Spleen (tissue), 11 donors: ENCODE data around the gene SDK1. TPM values are rescaled to one million over a fixed set of nuclear protein-coding genes. Genes with fewer than 3 reads are reported as not detected.

Experiments used
- DNase-seq: peaks from one replicate; pipeline ENCODE4 v3.0.0-alpha.2; 2020
- H3K27ac ChIP-seq, 8 donors: fragments of 200-600 bp; sonication (generic) in 7 of 8; 1 replicate in 4 of 8; 2 replicates in 4 of 8; pipeline versions ENCODE4 v1.5.0 to v1.8.0; 2016 to 2021; ENCODE audit warnings: inconsistent platforms in 4 of 8, mild to moderate bottlenecking in 4 of 8, moderate library complexity in 1 of 8
- H3K27me3 ChIP-seq, 7 donors: fragments of 200-600 bp; sonication (generic) in 6 of 7; replicated peaks in 1 of 7; 1 replicate in 4 of 7; 2 replicates in 3 of 7; pipeline versions ENCODE4 v1.5.0 to v1.8.0; 2016 to 2021; ENCODE audit warnings: inconsistent platforms in 3 of 7, mild to moderate bottlenecking in 1 of 7
- H3K36me3 ChIP-seq, 6 donors: fragments of 200-600 bp; sonication (generic) in 5 of 6; 1 replicate in 4 of 6; 2 replicates in 2 of 6; pipeline versions ENCODE4 v1.5.0 to v1.8.0; 2016 to 2021; ENCODE audit warnings: inconsistent platforms in 2 of 6
- H3K4me1 ChIP-seq, 6 donors: fragments of 200-600 bp; sonication (generic) in 5 of 6; 1 replicate in 3 of 6; 2 replicates in 3 of 6; pipeline versions ENCODE4 v1.5.0 to v1.8.0; 2016 to 2021; ENCODE audit warnings: inconsistent platforms in 3 of 6
- H3K4me3 ChIP-seq, 8 donors: fragments of 200-600 bp; sonication (generic) in 7 of 8; 1 replicate in 4 of 8; 2 replicates in 4 of 8; pipeline versions ENCODE4 v1.5.0 to v1.8.0; 2016 to 2021; ENCODE audit warnings: inconsistent platforms in 4 of 8, mild to moderate bottlenecking in 4 of 8, moderate library complexity in 2 of 8
- H3K9me3 ChIP-seq, 8 donors: fragments of 200-600 bp; sonication (generic) in 7 of 8; 1 replicate in 4 of 8; 2 replicates in 4 of 8; pipeline versions ENCODE4 v1.5.0 to v1.8.0; 2016 to 2021; ENCODE audit warnings: inconsistent platforms in 4 of 8
- CTCF ChIP-seq, 11 experiments: fragments of 200-600 bp in 7 of 11; fragments of 450-650 bp in 4 of 11; sonication (generic) in 4 of 11; IDR thresholded peaks in 8 of 11; conservative IDR thresholded peaks in 3 of 11; 1 replicate in 7 of 11; 2 replicates in 4 of 11; pipeline versions ENCODE4 v1.4.0 to v1.8.0; 2016 to 2021; ENCODE audit warnings: antibody characterized with exemption in 11 of 11, inconsistent platforms in 4 of 11, mild to moderate bottlenecking in 1 of 11
- POLR2A ChIP-seq, 3 donors: fragments of 450-650 bp; IDR thresholded peaks; one replicate each; pipeline ENCODE4 v1.5.1; 2017; ENCODE audit warnings: antibody characterized with exemption in 3 of 3, mild to moderate bottlenecking in 1 of 3
- POLR2AphosphoS5 ChIP-seq, 3 donors: sonication (generic); formaldehyde crosslinking; IDR thresholded peaks; one replicate each; pipeline ENCODE4 v1.5.1; 2017; ENCODE audit warnings: antibody characterized with exemption in 3 of 3
- WGBS, 5 donors: extraction: QIAGEN DNeasy Blood & Tissue Kit in 3 of 5; methylation state at CpG; one replicate each; pipeline versions ENCODE4 v1.1.5 to v1.1.7; 2013 to 2018; 5-methylcytosine and 5-hydroxymethylcytosine counted together
- intact Hi-C: fragments of 100-400 bp; cut with DNase I; formaldehyde crosslinking; loops from one replicate; pipeline ENCODE4 v1.15.0; 2023; ENCODE audit warnings: low total_unique reads
- polyA plus RNA-seq, 3 donors: library from polyadenylated mRNA; stranded (reverse); fragments of 200-250 nt; gene quantifications; one replicate each; pipeline ENCODE4 v1.2.1, GENCODE V29; 2013
- total RNA-seq, 7 donors: library from RNA; depleted of rRNA in 3 of 7; stranded (reverse); fragments of >200 nt in 3 of 7; fragmentation: NEBNext Ultra II Directional in 4 of 7; extraction: Animal tissue kit (Norgen Biotek cat#: 25700) in 4 of 7; gene quantifications; one replicate each; pipeline versions ENCODE4 v1.1.0 to v1.2.1, GENCODE V29; 2016 to 2021
- donor health status: healthy with polysubstance abuse.
- donor health status: DM: no; HTN: no; CAD: no; lungs with moderate emphysema.
- donor health status: DM: no; HTN: no; CAD: no.
- donor health status: Bipolar disorder and iron deficiency.
- donor health status: healthy.
- donor health status: DM: no; HTN: no; CAD: no.
- donor health status: DM: yes; HTN: yes; CAD: no.

SDK1 gene
- total and polyA plus RNA-seq, 10 donors, result 3.2 to 54.1 (median 35.1) TPM

- Histone ChIP-seq H3K27me3 (no peaks in the 10 kb centered on the region), H3K9me3 (no peaks in the 10 kb centered on the region), H3K4me3 (no peak overlapping the region), H3K4me1 (no peaks in the 10 kb centered on the region), H3K27ac (no peak overlapping the region), H3K36me3 (no peaks in the 10 kb centered on the region)
- DNase-seq, result no peak
- intact Hi-C loops, result no loop called here
- 80 to 94% (median 90%) methylated on average over 7 to 9 of the region's 9 CpGs for WGBS, 5 donors
- no peak for TF ChIP-seq POLR2A (IDR thresholded peaks at IDR 0.05)
- TF ChIP-seq POLR2AphosphoS5 (IDR thresholded peaks at IDR 0.05), result no peak
- no peak for TF ChIP-seq CTCF (IDR thresholded peaks at IDR 0.05 in 8 of 11, conservative IDR thresholded peaks at IDR 0.05 in 3 of 11)
Measured at GRCh38 chr7:3991731-3992231, 690.7 kb downstream of the SDK1 start.

- Histone ChIP-seq H3K4me1 (no peaks in the 10 kb centered on the region), H3K27me3 (peaks cover 0 to 6% (median 0%) of the 10 kb centered on the region in 7 donors), H3K27ac (no peak overlapping the region), H3K4me3 (no peak overlapping the region), H3K36me3 (no peaks in the 10 kb centered on the region), H3K9me3 (no peaks in the 10 kb centered on the region)
- WGBS, 5 donors, result 85 to 89% (median 86%) methylated on average over 7 of the region's 7 CpGs
- no peak for TF ChIP-seq POLR2A (IDR thresholded peaks at IDR 0.05)
- TF ChIP-seq CTCF (IDR thresholded peaks at IDR 0.05 in 8 of 11, conservative IDR thresholded peaks at IDR 0.05 in 3 of 11), result no peak
- TF ChIP-seq POLR2AphosphoS5 (IDR thresholded peaks at IDR 0.05), result no peak
- intact Hi-C loops, result no loop called here
- DNase-seq, result no peak
Measured at GRCh38 chr7:3992841-3993240, 691.8 kb downstream of the SDK1 start.

- H3K27ac ChIP-seq, result no peak overlapping the region
- no peaks in the 10 kb centered on the region for H3K36me3 ChIP-seq
- no peak for TF ChIP-seq POLR2A (IDR thresholded peaks at IDR 0.05)
- no peak for TF ChIP-seq CTCF (IDR thresholded peaks at IDR 0.05 in 8 of 11, conservative IDR thresholded peaks at IDR 0.05 in 3 of 11)
- TF ChIP-seq POLR2AphosphoS5 (IDR thresholded peaks at IDR 0.05), result no peak
- 80 to 92% (median 88%) methylated on average over 5 of the region's 5 CpGs for WGBS, 5 donors
- no peaks in the 10 kb centered on the region for H3K4me1 ChIP-seq
- no peak overlapping the region for H3K4me3 ChIP-seq
- intact Hi-C loops, result no loop called here
- no peaks in the 10 kb centered on the region for H3K9me3 ChIP-seq
- DNase-seq, result no peak
- H3K27me3 ChIP-seq, result peaks cover 0 to 10% (median 0%) of the 10 kb centered on the region in 7 donors
Measured at GRCh38 chr7:3994764-3995163, 693.7 kb downstream of the SDK1 start.

GRCh38 chr7:3995187-3995586 lies 694.1 kb downstream of the SDK1 start:
- DNase-seq, result no peak
- TF ChIP-seq CTCF (IDR thresholded peaks at IDR 0.05 in 8 of 11, conservative IDR thresholded peaks at IDR 0.05 in 3 of 11) (no peak), POLR2A (IDR thresholded peaks at IDR 0.05) (no peak), POLR2AphosphoS5 (IDR thresholded peaks at IDR 0.05) (no peak)
- Histone ChIP-seq H3K36me3 (no peaks in the 10 kb centered on the region), H3K27ac (no peak overlapping the region), H3K27me3 (peaks cover 0 to 10% (median 0%) of the 10 kb centered on the region in 7 donors), H3K4me1 (no peaks in the 10 kb centered on the region), H3K9me3 (no peaks in the 10 kb centered on the region), H3K4me3 (no peak overlapping the region)
- 66 to 78% (median 73%) methylated on average over 7 of the region's 7 CpGs for WGBS, 5 donors
- intact Hi-C loops, result no loop called here
